ENCODE measurements around the gene C9orf153.

Gene C9orf153

GRCh38 chr9:86181379-86182315 lies 77.8 kb downstream of the C9orf153 start:
- DNase-seq (ENCODE audit: extremely low read depth, insufficient read length): no peak
- Histone ChIP-seq H3K36me3 (ENCODE audit: control insufficient read depth, insufficient read depth, low read length) (no peaks in the 10 kb centered on the region), H3K27me3 (replicated peaks; ENCODE audit: control insufficient read depth, insufficient read depth, low read length) (no peaks in the 10 kb centered on the region; the same call in 1 of the 2 replicates), H3K4me3 (replicated peaks; ENCODE audit: low read depth, low read length) (no peak overlapping the region)
- TF ChIP-seq CTCF (IDR thresholded peaks at IDR 0.05; ENCODE audit: insufficient read depth, low read length, poor library complexity, severe bottlenecking): no peak

DNA sequence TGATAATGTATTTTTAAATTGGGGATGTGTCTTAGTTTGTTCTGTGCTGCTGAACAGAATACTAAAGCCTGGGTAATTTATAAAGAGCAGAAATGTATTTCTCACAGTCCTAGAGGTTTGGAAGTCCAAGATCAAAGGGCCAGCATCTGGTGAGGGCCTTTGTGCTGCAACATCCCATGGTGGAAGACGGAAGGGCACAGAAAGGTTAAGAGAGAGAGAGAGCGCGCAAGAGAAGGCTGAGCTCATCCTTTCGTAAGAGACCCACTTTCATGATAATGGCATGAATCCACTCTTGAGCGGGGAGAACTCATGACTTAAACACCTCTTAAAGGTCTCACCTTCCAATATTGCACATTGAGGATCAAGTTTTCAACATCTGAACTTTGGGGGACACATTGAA lies 81.0 kb downstream of the C9orf153 start:
- Histone ChIP-seq H3K36me3 (ENCODE audit: control insufficient read depth, insufficient read depth, low read length) (no peaks in the 10 kb centered on the region), H3K4me3 (replicated peaks; ENCODE audit: low read depth, low read length) (no peak overlapping the region), H3K27me3 (replicated peaks; ENCODE audit: control insufficient read depth, insufficient read depth, low read length) (no peaks in the 10 kb centered on the region)
- TF ChIP-seq CTCF (IDR thresholded peaks at IDR 0.05; ENCODE audit: insufficient read depth, low read length, poor library complexity, severe bottlenecking): no peak
- DNase-seq (ENCODE audit: extremely low read depth, insufficient read length): no peak

GRCh38 chr9:86177995-86178394 lies 81.5 kb downstream of the C9orf153 start:
- Histone ChIP-seq H3K4me3 (replicated peaks; ENCODE audit: low read depth, low read length) (no peak overlapping the region), H3K27me3 (replicated peaks; ENCODE audit: control insufficient read depth, insufficient read depth, low read length) (no peaks in the 10 kb centered on the region), H3K36me3 (ENCODE audit: control insufficient read depth, insufficient read depth, low read length) (no peaks in the 10 kb centered on the region)
- TF ChIP-seq CTCF (IDR thresholded peaks at IDR 0.05; ENCODE audit: insufficient read depth, low read length, poor library complexity, severe bottlenecking): no peak
- DNase-seq (ENCODE audit: extremely low read depth, insufficient read length): no peak

DNA sequence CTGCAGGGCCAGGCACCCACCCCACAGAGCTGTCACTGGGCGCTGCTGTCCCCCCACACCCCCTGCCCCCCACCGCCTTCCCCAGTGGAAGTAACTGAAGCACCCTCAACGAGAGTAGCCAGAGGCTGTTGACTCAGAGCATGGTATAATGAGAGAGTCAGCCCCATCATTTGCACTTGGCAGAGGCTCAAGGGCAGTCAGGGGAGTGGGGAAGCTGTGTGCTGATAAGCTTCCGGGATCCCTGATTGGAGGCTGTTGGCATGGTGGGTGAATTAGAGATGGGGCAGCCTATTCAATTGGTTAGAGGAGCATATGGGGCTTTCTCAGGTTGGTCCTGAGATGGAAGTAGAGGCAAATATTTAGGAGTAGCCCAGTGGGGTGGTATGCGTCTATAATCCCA lies 83.0 kb downstream of the C9orf153 start:
- no peak for DNase-seq (ENCODE audit: extremely low read depth, insufficient read length)
- no peaks in the 10 kb centered on the region for H3K36me3 ChIP-seq (ENCODE audit: control insufficient read depth, insufficient read depth, low read length)

DNA sequence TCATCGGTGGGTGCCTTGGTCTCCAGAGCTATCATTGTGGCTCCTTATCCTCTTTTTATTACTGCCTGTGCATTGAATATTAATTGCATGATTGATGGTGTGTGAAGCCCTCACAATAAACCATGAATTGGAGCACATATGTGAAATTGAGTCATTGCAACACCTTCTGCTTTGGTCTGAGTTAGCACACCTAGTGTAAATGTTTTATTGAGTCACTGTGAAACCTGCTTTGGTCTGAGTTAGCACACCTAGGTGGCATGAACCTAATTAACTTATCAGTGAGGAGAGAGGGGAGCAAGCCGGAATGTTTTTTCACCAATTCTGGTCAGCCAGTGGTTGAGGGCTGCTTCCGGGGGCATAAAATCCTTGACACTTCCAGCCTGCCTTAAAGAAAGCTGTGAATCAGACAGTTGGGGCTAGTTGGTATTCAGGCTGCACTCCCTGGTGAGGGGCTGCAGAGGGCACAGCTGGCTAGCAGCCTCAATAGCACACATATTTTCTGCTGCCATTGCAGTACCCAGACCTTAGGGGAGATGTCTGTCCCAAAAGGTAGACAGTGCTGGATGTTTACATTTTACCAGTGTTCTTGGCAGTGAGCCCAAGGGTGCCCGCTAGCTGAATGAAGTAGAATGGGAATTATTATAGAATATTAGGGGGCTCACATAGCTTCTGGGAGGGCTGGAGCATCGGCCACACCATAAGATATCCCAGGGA lies 83.6 kb downstream of the C9orf153 start:
- TF ChIP-seq CTCF (IDR thresholded peaks at IDR 0.05; ENCODE audit: insufficient read depth, low read length, poor library complexity, severe bottlenecking): no peak
- Histone ChIP-seq H3K4me3 (replicated peaks; ENCODE audit: low read depth, low read length) (no peak overlapping the region), H3K27me3 (replicated peaks; ENCODE audit: control insufficient read depth, insufficient read depth, low read length) (no peaks in the 10 kb centered on the region), H3K36me3 (ENCODE audit: control insufficient read depth, insufficient read depth, low read length) (no peaks in the 10 kb centered on the region)
- DNase-seq (ENCODE audit: extremely low read depth, insufficient read length): no peak

More for the DNA sequence above, 83.0 kb downstream of the C9orf153 start:
- Histone ChIP-seq H3K4me3 (replicated peaks; ENCODE audit: low read depth, low read length) (no peak overlapping the region), H3K27me3 (replicated peaks; ENCODE audit: control insufficient read depth, insufficient read depth, low read length) (no peaks in the 10 kb centered on the region)
- no peak for TF ChIP-seq CTCF (IDR thresholded peaks at IDR 0.05; ENCODE audit: insufficient read depth, low read length, poor library complexity, severe bottlenecking)
